ENCODE results near the gene BUB1.
"Not testable (repeated sequence)": the region's sequence is repeated elsewhere in the genome, so short reads cannot be mapped to it uniquely, and the experiment has no call there.

- not testable (repeated sequence) for TF ChIP-seq CTCF, POLR2A (IDR thresholded peaks at IDR 0.05)
Observed at GRCh38 chr2:110698253-110698652, 20.4 kb upstream of the BUB1 start.

Data from thyroid gland (tissue), 4 donors.